ENCODE results near the gene KRTAP5-4. TPM values are rescaled to one million over a fixed set of nuclear protein-coding genes. Genes with fewer than 3 reads are reported as not detected.

Gene KRTAP5-4
- total RNA-seq, 1 donor from 2014 or later: not detected

- H3K36me3 Mint-ChIP-seq: no peaks in the 10 kb centered on the region
- no peak for DNase-seq (ENCODE audit: extremely low spot score, unreplicated experiment)
- H3K4me3 Mint-ChIP-seq: no peak overlapping the region
- H3K4me1 Mint-ChIP-seq (ENCODE audit: unreplicated experiment): peaks cover 7% of the 10 kb centered on the region
- H3K27ac Mint-ChIP-seq: peak overlapping the region; percentile 14
- TF ChIP-seq CTCF (conservative IDR thresholded peaks at IDR 0.05): no peak
- H3K27me3 Mint-ChIP-seq: peaks cover 18% of the 10 kb centered on the region
- no peaks in the 10 kb centered on the region for H3K9me3 Mint-ChIP-seq
These were observed 38.4 kb upstream of the KRTAP5-4 start for GRCh38 chr11:1660111-1660867.

GRCh38 chr11:1659506-1659905 lies 37.6 kb upstream of the KRTAP5-4 start:
- H3K4me1 Mint-ChIP-seq (ENCODE audit: unreplicated experiment): peaks cover 11% of the 10 kb centered on the region
- no peaks in the 10 kb centered on the region for H3K9me3 Mint-ChIP-seq
- no peaks in the 10 kb centered on the region for H3K36me3 Mint-ChIP-seq
- H3K4me3 Mint-ChIP-seq: no peak overlapping the region
- H3K27ac Mint-ChIP-seq: peak overlapping the region; percentile 14
- H3K27me3 Mint-ChIP-seq: peaks cover 18% of the 10 kb centered on the region
- no peak for DNase-seq (ENCODE audit: extremely low spot score, unreplicated experiment)
- TF ChIP-seq CTCF (conservative IDR thresholded peaks at IDR 0.05): no peak

GRCh38 chr11:1656670-1657069 lies 34.7 kb upstream of the KRTAP5-4 start:
- H3K27me3 Mint-ChIP-seq: peaks cover 10% of the 10 kb centered on the region
- H3K4me1 Mint-ChIP-seq (ENCODE audit: unreplicated experiment): peaks cover 19% of the 10 kb centered on the region
- H3K36me3 Mint-ChIP-seq: no peaks in the 10 kb centered on the region
- peak overlapping the region; percentile 5 for H3K27ac Mint-ChIP-seq
- TF ChIP-seq CTCF (conservative IDR thresholded peaks at IDR 0.05): no peak
- H3K4me3 Mint-ChIP-seq: no peak overlapping the region
- no peaks in the 10 kb centered on the region for H3K9me3 Mint-ChIP-seq
- DNase-seq (ENCODE audit: extremely low spot score, unreplicated experiment): no peak

- H3K9me3 Mint-ChIP-seq: no peaks in the 10 kb centered on the region
- no peak for DNase-seq (ENCODE audit: extremely low spot score, unreplicated experiment)
These were observed 34.1 kb upstream of the KRTAP5-4 start for GRCh38 chr11:1656061-1656441.

GRCh38 chr11:1655168-1656060 lies 33.5 kb upstream of the KRTAP5-4 start:
- H3K9me3 Mint-ChIP-seq: no peaks in the 10 kb centered on the region
- H3K4me1 Mint-ChIP-seq (ENCODE audit: unreplicated experiment): peaks cover 19% of the 10 kb centered on the region
- no peaks in the 10 kb centered on the region for H3K36me3 Mint-ChIP-seq
- no peak for TF ChIP-seq CTCF (conservative IDR thresholded peaks at IDR 0.05)
- H3K27me3 Mint-ChIP-seq: peaks cover 12% of the 10 kb centered on the region
- no peak overlapping the region for H3K27ac Mint-ChIP-seq
- no peak overlapping the region for H3K4me3 Mint-ChIP-seq
- DNase-seq (ENCODE audit: extremely low spot score, unreplicated experiment): no peak

More at GRCh38 chr11:1656061-1656441, 34.1 kb upstream of the KRTAP5-4 start:
- no peak for TF ChIP-seq CTCF (conservative IDR thresholded peaks at IDR 0.05)
- Mint-ChIP-seq H3K27me3 (peaks cover 10% of the 10 kb centered on the region), H3K27ac (peak overlapping the region; percentile 5), H3K36me3 (no peaks in the 10 kb centered on the region), H3K4me3 (no peak overlapping the region), H3K4me1 (ENCODE audit: unreplicated experiment) (peaks cover 19% of the 10 kb centered on the region)

Data from type B pancreatic cell (in vitro differentiated cells).